ENCODE data around the gene SLC35G1. TPM values are rescaled to one million over a fixed set of nuclear protein-coding genes. Genes with fewer than 3 reads are reported as not detected.

Gene SLC35G1
- polyA plus RNA-seq, 1 donor, result 60.2 TPM

DNA sequence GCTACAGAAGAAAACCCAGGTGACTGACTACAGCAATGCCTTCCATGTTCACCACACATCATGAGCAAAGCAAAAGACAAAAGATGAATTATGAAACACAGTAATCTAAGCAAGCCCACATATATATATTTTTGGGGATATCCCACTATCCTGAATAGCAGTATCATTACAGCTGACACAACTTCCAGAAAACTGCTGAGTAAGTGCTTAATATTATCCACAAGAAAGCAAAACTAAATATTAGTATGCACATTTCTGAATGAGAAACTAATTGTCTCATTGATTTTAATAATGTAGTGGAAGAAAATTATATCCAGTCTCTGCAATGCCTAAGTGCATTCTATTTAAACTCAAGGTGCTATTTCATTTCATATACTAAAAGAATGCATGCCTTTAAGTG, 14.5 kb upstream of the SLC35G1 start:
- no peaks in the 10 kb centered on the region for H3K9me3 ChIP-seq (ENCODE audit: control insufficient read depth, low read depth, low read length)
- no peaks in the 10 kb centered on the region for H3K36me3 ChIP-seq (ENCODE audit: control insufficient read depth, insufficient read depth, low read length)
- no peaks in the 10 kb centered on the region for H3K27me3 ChIP-seq (ENCODE audit: control insufficient read depth, insufficient read depth, low read length)
- no peak overlapping the region for H3K4me3 ChIP-seq (ENCODE audit: low read length)
- no peaks in the 10 kb centered on the region for H3K4me1 ChIP-seq (ENCODE audit: control insufficient read depth, insufficient read depth, low read length)
- no peak for DNase-seq
- no peak overlapping the region for H3K27ac ChIP-seq (ENCODE audit: low read length)

DNA sequence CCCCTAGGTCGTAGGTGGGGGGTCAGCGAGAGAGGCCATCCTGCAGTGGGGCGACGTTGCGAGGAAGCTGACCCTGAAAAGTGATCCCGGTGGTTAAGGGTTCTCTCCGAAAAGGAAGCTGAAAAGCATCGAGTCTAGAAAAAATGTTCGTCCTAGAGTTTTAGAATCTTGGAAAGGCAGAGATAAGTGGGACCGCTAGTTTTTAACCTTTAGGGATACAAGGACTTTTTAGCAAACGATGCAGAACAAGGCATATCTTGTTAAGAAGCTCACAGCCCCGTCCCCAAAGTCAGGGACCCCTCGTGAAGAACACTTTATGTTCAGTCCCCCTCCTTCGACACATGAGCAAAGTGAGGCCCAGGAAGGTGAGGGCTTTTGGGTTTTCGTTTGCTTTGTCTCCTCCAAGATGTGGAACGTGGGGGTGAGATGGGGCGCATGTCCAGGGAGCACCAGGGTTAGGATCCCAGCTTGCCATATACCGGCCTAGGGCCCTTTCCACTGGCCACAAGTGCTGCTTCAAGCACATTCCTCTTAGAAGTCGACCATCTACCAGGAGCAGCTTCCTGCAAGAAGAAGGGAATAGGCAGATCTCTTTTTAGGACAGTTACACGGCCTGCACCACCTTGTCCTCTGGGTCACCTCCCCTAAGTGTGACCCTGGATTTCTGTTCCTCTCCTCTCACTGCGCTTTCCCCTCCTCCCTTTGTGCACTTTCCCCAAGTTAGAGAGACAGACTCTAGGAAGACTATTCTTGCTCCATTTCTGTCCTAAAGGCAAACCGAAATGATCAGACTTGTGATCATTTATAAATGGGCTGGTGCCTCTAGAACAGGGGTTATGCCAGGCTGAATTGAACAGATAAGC, 969 bp downstream of the SLC35G1 start:
- peak overlapping the region; percentile 41 for H3K27ac ChIP-seq (ENCODE audit: low read length)
- no peaks in the 10 kb centered on the region for H3K27me3 ChIP-seq (ENCODE audit: control insufficient read depth, insufficient read depth, low read length)
- H3K36me3 ChIP-seq (ENCODE audit: control insufficient read depth, insufficient read depth, low read length), result peaks cover 2% of the 10 kb centered on the region
- peaks cover 37% of the 10 kb centered on the region for H3K4me1 ChIP-seq (ENCODE audit: control insufficient read depth, insufficient read depth, low read length)
- DNase-seq, result peak in 1 of 2 donors; percentile 18
- peak overlapping the region; percentile 62 for H3K4me3 ChIP-seq (ENCODE audit: low read length)
- H3K9me3 ChIP-seq (ENCODE audit: control insufficient read depth, low read depth, low read length), result no peaks in the 10 kb centered on the region
- 30% methylated on average over 4 of the region's 22 CpGs for WGBS (ENCODE audit: insufficient coverage, low lambda C conversion rate)

DNA sequence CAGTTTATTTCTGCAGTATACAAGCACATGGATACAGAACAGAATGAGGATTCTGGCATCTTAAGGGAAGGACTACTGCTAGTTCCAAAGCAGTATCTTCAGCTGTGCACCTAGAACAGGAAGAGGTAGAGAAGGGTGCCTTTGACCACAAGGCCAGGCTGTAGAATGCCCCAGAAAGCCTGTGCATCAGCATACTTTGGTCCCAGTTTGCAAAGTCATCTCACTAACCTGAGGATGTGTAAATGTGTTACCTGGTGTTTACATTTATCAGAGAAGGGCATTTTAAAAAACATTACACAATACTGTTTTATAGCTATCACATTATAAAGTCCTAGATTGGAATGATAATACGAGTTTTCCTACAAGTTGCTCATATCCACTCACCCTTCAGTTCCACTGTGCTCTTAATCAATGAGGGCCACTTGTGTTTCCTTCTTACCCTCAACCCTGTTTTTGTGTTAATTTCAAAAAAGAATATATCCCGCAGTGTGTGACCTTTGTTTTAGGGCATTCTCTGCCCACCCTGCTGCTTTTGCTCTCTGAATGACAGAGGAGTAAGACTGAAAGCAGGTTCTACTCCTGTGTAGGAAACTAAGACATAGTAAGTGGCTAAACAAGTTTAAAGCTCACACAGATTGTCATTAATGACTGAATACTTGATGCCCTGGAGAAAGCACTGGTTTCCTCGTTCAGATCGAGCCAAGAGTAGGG, 3.4 kb downstream of the SLC35G1 start:
- peaks cover 38% of the 10 kb centered on the region for H3K4me1 ChIP-seq (ENCODE audit: control insufficient read depth, insufficient read depth, low read length)
- peaks cover 8% of the 10 kb centered on the region for H3K36me3 ChIP-seq (ENCODE audit: control insufficient read depth, insufficient read depth, low read length)
- no peak overlapping the region for H3K4me3 ChIP-seq (ENCODE audit: low read length)
- peak overlapping the region; percentile 83 for H3K27ac ChIP-seq (ENCODE audit: low read length)
- DNase-seq, result peak; percentile 69 to 85
- H3K9me3 ChIP-seq (ENCODE audit: control insufficient read depth, low read depth, low read length), result no peaks in the 10 kb centered on the region
- 50% methylated on average over 1 of the region's 4 CpGs for WGBS (ENCODE audit: insufficient coverage, low lambda C conversion rate)
- no peaks in the 10 kb centered on the region for H3K27me3 ChIP-seq (ENCODE audit: control insufficient read depth, insufficient read depth, low read length)

DNA sequence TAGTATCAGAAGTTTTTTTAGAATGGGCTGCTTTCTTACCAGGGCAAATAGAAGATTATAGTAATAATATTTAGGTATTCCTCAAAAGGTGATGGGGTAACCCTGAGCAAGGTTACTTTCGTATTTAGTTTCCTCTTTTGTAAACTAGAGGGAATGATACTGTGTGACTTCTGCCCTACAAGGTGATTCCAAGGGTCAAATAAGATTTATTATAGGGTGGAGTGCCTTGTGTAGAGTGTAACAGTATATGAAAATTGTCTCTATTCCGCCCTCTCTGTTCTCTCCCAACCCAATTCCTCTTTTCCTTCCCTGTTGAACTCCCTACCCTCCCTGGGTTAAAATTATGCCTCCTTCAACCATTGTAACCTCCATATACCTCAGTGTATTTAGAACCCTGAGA, 5.3 kb downstream of the SLC35G1 start:
- WGBS (ENCODE audit: insufficient coverage, low lambda C conversion rate), result 37% methylated on average over 2 of the region's 2 CpGs
- Histone ChIP-seq H3K4me3 (ENCODE audit: low read length) (no peak overlapping the region), H3K9me3 (ENCODE audit: control insufficient read depth, low read depth, low read length) (no peaks in the 10 kb centered on the region), H3K27ac (ENCODE audit: low read length) (peak overlapping the region; percentile 83), H3K4me1 (ENCODE audit: control insufficient read depth, insufficient read depth, low read length) (peaks cover 38% of the 10 kb centered on the region), H3K36me3 (ENCODE audit: control insufficient read depth, insufficient read depth, low read length) (peaks cover 8% of the 10 kb centered on the region), H3K27me3 (ENCODE audit: control insufficient read depth, insufficient read depth, low read length) (no peaks in the 10 kb centered on the region)
- DNase-seq, result peak in 1 of 2 donors; percentile 73

DNA sequence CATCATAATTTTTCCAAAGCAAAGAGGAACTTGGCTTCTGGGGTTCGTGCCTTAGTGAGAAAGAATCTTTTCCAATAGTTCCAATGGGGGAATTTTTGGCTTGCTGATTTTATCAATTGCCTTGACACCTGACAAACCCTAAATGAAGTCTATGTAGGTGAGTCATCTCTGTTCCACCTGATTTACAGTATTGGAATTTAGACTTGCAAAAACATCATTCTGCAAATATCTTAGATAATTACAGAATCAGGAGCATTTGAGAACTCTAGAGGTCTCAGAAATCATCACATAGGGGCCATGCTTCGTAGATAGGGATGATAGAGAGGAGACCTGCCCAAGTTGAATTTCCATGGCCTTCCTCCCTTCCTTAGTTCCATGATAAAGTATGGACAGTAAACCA, 9.3 kb downstream of the SLC35G1 start:
- Histone ChIP-seq H3K27me3 (ENCODE audit: control insufficient read depth, insufficient read depth, low read length) (no peaks in the 10 kb centered on the region), H3K9me3 (ENCODE audit: control insufficient read depth, low read depth, low read length) (no peaks in the 10 kb centered on the region), H3K36me3 (ENCODE audit: control insufficient read depth, insufficient read depth, low read length) (peaks cover 14% of the 10 kb centered on the region), H3K4me1 (ENCODE audit: control insufficient read depth, insufficient read depth, low read length) (peaks cover 17% of the 10 kb centered on the region), H3K4me3 (ENCODE audit: low read length) (no peak overlapping the region), H3K27ac (ENCODE audit: low read length) (no peak overlapping the region)
- WGBS (ENCODE audit: insufficient coverage, low lambda C conversion rate), result no CpG with 5 or more reads among the region's 2 CpGs
- no peak for DNase-seq

DNA sequence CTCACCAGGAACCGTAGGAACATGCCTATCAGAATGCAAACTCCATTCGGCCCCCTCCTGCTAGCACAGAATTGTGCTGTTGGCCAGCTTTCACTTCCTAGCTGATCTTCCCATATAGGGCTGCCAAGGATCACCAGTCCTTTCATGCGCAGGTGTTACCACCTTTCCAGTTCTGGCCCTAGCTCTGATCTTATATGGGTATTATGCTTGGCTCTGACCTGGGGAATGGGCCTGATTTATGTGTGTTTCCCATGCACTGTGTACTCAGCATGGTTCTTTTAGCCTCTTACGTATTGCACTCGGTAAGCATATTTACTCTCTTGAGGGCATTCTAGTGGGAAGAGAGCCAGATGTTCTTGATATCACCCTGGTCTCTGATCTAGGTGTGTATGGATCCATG, 11.1 kb downstream of the SLC35G1 start:
- H3K36me3 ChIP-seq (ENCODE audit: control insufficient read depth, insufficient read depth, low read length), result peaks cover 15% of the 10 kb centered on the region
- no peak overlapping the region for H3K27ac ChIP-seq (ENCODE audit: low read length)
- H3K27me3 ChIP-seq (ENCODE audit: control insufficient read depth, insufficient read depth, low read length), result no peaks in the 10 kb centered on the region
- DNase-seq, result no peak
- no peaks in the 10 kb centered on the region for H3K9me3 ChIP-seq (ENCODE audit: control insufficient read depth, low read depth, low read length)
- no peaks in the 10 kb centered on the region for H3K4me1 ChIP-seq (ENCODE audit: control insufficient read depth, insufficient read depth, low read length)
- no peak overlapping the region for H3K4me3 ChIP-seq (ENCODE audit: low read length)
- WGBS (ENCODE audit: insufficient coverage, low lambda C conversion rate), result no CpG with 5 or more reads among the region's 5 CpGs

DNA sequence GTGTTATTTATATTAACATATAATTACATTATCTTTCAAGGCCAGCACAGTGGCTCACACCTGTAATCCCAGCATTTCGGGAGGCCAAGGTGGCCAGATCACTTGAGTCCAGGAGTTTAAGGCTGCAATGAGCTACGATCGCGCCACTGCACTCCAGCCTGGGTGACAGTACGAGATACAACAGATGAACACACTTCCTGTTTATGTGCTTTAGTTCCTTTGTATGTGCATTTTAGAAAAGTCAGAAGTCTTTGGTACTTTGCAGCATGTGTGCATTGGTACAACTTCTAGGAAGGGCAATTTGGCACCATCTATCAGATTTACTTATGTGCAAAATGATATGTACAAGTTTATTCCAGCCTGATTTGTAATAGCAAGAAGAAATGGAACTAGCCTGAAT, 13.3 kb downstream of the SLC35G1 start:
- Histone ChIP-seq H3K27me3 (ENCODE audit: control insufficient read depth, insufficient read depth, low read length) (no peaks in the 10 kb centered on the region), H3K4me1 (ENCODE audit: control insufficient read depth, insufficient read depth, low read length) (peaks cover 5% of the 10 kb centered on the region), H3K36me3 (ENCODE audit: control insufficient read depth, insufficient read depth, low read length) (peaks cover 8% of the 10 kb centered on the region), H3K9me3 (ENCODE audit: control insufficient read depth, low read depth, low read length) (no peaks in the 10 kb centered on the region), H3K4me3 (ENCODE audit: low read length) (no peak overlapping the region), H3K27ac (ENCODE audit: low read length) (no peak overlapping the region)
- no CpG with 5 or more reads among the region's 5 CpGs for WGBS (ENCODE audit: insufficient coverage, low lambda C conversion rate)
- DNase-seq, result no peak

DNA sequence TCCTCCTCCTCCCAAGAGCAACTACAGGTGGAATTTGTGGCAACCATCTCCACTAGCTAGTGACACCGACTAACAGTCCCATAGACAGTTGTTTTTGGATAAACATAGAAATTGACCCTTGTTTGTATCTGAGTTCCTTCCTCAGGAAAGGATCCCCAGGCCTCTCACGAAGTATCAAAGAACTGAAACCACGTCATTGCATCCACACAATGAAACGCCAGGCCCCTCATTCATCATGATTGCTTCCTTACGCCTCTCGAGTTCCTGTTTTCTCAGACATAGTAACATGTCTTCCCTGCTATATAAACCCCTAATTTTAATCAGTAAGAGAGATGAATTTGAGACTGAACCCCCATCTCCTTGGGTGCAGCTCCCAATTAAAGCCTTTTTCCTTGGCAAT, 18.1 kb downstream of the SLC35G1 start:
- no peaks in the 10 kb centered on the region for H3K27me3 ChIP-seq (ENCODE audit: control insufficient read depth, insufficient read depth, low read length)
- no peak overlapping the region for H3K4me3 ChIP-seq (ENCODE audit: low read length)
- peaks cover 6% of the 10 kb centered on the region for H3K36me3 ChIP-seq (ENCODE audit: control insufficient read depth, insufficient read depth, low read length)
- WGBS (ENCODE audit: insufficient coverage, low lambda C conversion rate), result no CpG with 5 or more reads among the region's 6 CpGs
- DNase-seq, result no peak
- peaks cover 10% of the 10 kb centered on the region for H3K4me1 ChIP-seq (ENCODE audit: control insufficient read depth, insufficient read depth, low read length)
- no peaks in the 10 kb centered on the region for H3K9me3 ChIP-seq (ENCODE audit: control insufficient read depth, low read depth, low read length)
- H3K27ac ChIP-seq (ENCODE audit: low read length), result peak overlapping the region; percentile 72

DNA sequence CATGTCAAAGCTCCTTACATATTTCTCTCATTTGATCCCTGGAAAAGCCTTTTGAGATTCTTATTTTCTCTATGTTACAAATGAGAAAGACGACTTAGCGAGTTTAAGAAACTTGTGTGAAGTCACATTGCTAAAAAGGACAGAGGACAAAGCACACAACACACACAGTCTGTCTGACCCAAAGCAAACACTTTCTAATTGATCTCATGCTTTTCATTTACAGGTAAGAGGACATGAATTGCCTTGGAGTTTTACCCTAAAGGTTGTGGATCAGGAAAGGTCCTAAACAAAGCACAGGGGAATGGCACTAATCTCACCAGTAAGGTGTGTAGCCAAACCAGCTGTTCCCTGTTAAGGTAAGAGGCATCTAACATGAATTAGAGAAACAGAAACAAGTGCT, 18.7 kb downstream of the SLC35G1 start:
- H3K27ac ChIP-seq (ENCODE audit: low read length), result peak overlapping the region; percentile 72
- peak in 1 of 2 donors; percentile 51 for DNase-seq
- no peaks in the 10 kb centered on the region for H3K9me3 ChIP-seq (ENCODE audit: control insufficient read depth, low read depth, low read length)
- H3K27me3 ChIP-seq (ENCODE audit: control insufficient read depth, insufficient read depth, low read length), result no peaks in the 10 kb centered on the region
- WGBS (ENCODE audit: insufficient coverage, low lambda C conversion rate), result no CpG with 5 or more reads among the region's 2 CpGs
- peaks cover 6% of the 10 kb centered on the region for H3K36me3 ChIP-seq (ENCODE audit: control insufficient read depth, insufficient read depth, low read length)
- no peak overlapping the region for H3K4me3 ChIP-seq (ENCODE audit: low read length)
- peaks cover 11% of the 10 kb centered on the region for H3K4me1 ChIP-seq (ENCODE audit: control insufficient read depth, insufficient read depth, low read length)

DNA sequence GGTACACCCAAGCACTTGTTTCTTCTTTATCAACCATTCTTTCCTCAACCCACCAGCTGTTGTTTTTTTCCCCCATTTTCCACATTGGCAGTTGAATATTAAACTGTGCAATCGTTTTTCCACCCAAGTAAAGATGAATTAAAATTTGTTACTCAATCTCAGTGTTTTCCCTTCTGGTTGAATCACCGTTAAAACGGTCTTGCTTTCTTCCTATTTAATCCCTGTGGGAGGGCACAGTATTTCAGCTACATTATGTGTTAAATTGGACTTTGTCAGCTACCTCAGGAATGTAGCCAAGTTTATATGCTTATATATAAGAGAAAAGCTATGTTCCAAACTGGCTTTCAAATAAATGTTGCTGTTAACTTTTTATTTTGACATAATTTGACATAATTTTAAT, 19.9 kb downstream of the SLC35G1 start:
- 67% methylated on average over 1 of the region's 3 CpGs for WGBS (ENCODE audit: insufficient coverage, low lambda C conversion rate)
- DNase-seq, result no peak
- H3K4me3 ChIP-seq (ENCODE audit: low read length), result no peak overlapping the region
- no peaks in the 10 kb centered on the region for H3K27me3 ChIP-seq (ENCODE audit: control insufficient read depth, insufficient read depth, low read length)
- peaks cover 14% of the 10 kb centered on the region for H3K4me1 ChIP-seq (ENCODE audit: control insufficient read depth, insufficient read depth, low read length)
- no peaks in the 10 kb centered on the region for H3K9me3 ChIP-seq (ENCODE audit: control insufficient read depth, low read depth, low read length)
- peak overlapping the region; percentile 30 for H3K27ac ChIP-seq (ENCODE audit: low read length)
- no peaks in the 10 kb centered on the region for H3K36me3 ChIP-seq (ENCODE audit: control insufficient read depth, insufficient read depth, low read length)
